ENCODE data around the gene DNAJC18.

The DNAJC18 gene

GRCh38 chr5:139404484-139404840 lies 34.9 kb downstream of the DNAJC18 start:
- no peak for DNase-seq (ENCODE audit: low read depth in 1 of 2, low spot score in 1 of 2)

DNA sequence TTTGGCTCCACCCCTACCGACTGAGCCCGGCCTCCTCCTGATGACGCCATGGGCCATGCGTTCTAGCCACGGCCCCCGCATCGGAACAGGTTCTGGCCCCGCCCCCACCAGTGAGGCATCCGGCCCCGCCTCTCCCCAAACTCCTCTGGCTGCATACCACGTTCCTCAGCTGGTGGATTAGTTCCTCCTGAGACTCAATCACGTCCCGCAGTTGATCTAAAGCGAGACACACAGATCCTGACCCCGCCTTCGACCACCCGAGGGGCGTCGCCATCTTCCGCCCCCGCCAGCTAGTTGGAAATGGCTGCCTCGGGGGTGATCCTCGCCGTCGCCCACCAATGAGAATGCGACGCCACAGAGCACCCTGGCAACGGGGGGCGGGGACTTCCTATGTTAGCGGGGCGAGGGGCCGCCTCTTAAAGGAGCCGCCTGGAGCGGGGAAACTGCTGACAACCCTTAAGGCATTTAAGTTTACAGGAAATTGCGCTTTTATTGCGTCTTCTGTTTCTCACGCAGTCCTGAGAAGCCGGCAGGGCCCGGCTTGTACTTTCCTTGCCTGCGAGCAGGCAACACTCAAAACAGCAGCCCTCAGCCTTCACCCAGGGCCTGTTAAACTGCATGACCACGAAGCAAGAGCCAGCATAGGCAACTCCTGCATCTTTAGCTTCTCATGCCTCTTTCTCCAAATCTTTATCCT lies 35.4 kb downstream of the DNAJC18 start, which contains the start of gene SPATA24:
SPATA24 (minus strand) TSS at position 303 of the 697 bp plus-strand sequence; CDS start at position 274, 29 bp downstream.
- DNase-seq (ENCODE audit: low read depth in 1 of 2, low spot score in 1 of 2), result peak; percentile 94 to 95

DNA sequence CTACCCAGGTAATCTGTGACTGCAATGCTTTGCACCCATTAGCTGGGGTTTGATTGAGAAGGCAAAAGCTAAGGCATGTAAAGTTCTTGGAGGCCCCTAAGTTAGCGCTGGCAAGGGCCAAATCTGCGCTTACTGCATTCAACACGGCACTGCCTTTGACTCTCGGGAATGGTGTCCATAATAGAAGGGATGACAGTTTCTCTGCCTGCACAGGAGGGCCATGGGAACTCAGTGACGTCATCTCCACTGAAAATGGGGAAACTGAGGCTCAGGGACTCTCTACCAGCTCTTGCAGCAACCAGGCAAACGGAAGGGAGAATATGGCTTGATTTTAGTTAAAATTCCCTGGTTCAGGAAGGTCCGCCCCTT lies 35.9 kb downstream of the DNAJC18 start:
- no peak for DNase-seq (ENCODE audit: low read depth in 1 of 2, low spot score in 1 of 2)

GRCh38 chr5:139402561-139403158 lies 36.7 kb downstream of the DNAJC18 start:
- no peak for DNase-seq (ENCODE audit: low read depth in 1 of 2, low spot score in 1 of 2)

GRCh38 chr5:139401546-139401945 lies 37.8 kb downstream of the DNAJC18 start:
- no peak for DNase-seq (ENCODE audit: low read depth in 1 of 2, low spot score in 1 of 2)

DNA sequence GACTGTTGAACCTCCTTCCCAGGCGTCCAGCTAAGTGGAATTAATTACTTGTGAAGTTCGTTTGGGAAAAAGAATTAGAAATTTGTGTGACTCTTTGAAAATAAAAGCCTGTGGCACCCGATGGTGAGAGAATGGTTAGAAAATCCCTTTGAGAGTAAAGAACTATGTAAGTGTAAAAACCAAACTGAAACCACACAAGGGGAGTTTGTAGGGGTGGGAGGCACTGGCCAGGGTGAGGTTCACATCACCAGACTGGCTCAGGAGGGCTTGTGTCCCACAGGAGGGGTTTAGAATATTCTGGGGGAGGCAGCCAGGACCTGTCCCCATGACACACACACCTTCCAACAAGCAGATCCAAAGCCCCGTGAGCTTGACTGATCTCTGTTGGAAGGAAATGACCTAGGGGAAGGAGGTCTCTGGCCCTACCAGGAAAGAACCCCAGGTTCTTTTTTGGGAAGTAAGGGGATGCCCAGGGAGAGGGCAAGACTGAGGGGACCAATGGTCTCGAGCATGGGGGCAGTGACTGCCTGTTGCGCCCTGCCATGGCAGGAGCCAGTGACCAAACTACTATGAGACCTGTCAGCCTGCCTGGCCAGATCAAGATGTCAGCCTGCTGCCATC lies 39.7 kb downstream of the DNAJC18 start:
- no peak for DNase-seq (ENCODE audit: low read depth in 1 of 2, low spot score in 1 of 2)

GRCh38 chr5:139397921-139398320 lies 41.4 kb downstream of the DNAJC18 start:
- DNase-seq (ENCODE audit: low read depth in 1 of 2, low spot score in 1 of 2), result no peak

DNA sequence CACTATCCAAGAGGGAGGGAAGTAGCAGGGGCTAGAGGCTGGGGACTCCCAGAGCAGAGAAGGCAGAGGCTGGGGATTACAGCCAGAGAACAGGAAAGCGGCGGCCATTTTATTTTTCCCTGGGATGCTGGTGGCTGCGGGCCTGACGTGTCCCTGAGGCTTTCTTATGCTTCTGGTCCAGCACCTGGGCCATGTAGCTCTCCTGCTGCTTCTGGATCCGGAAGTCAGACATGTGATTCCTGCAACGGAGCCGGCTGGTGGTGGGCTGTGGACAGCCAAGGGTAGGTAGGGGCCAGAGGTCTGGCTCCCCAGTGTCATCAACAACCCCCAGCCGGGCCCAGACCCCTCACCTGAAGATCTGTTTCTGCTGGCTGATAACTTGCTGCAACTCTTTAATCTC lies 42.6 kb downstream of the DNAJC18 start:
- DNase-seq (ENCODE audit: low read depth in 1 of 2, low spot score in 1 of 2), result no peak

GRCh38 chr5:139395844-139396640 lies 43.3 kb downstream of the DNAJC18 start:
- DNase-seq (ENCODE audit: low read depth in 1 of 2, low spot score in 1 of 2), result no peak

DNA sequence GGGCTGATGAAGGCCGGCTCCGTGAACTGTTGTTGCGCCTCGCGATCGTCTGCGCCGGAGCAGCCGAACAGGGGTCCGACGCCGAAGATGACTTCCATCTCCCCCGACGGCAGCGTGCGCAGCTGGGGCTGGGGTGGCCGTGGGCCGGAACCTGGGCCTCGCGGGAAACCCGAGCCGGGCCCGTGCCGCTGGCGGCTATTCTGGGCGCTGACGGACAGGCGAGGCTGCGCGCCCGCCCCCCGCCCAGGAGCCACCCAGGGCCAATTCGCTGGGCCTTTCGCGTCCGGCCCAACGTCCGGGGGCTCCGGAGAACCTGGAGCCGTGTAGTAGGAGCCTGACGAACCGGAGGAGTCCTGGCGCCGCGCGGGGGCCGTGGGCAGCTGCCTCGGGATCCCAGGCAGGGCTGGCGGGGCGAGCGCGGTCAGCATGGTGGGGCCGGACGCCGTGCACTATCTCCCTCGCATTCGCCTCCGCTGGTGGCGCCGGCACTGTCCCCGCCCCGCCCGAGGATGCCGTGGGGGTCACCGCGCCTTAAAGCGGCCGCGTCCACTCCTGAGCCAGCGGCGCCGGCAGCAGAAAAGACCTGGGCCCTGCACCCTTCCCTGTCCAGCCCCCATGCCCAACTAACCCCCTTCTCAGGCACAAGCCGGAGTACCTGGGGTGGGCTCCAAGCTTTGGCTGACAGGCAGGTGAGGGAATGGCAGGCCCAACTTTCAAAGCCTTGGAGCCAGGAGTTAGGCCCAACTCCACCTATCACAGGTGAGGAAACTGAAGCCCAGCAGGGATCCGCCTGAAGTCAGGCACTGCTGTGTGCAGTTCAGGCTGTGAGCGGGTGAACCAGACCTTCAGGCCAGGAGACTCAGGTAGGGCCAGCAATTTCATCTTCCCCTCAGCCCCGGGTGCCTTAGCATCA lies 44.4 kb downstream of the DNAJC18 start, which contains the start of gene PROB1:
PROB1 (minus strand) TSS at position 451 of the 913 bp plus-strand sequence; CDS start at position 428, 23 bp downstream.
- no peak for DNase-seq (ENCODE audit: low read depth in 1 of 2, low spot score in 1 of 2)

GRCh38 chr5:139394123-139394653 lies 45.1 kb downstream of the DNAJC18 start:
- peak in 1 of 2 donors; percentile 31 for DNase-seq (ENCODE audit: low read depth in 1 of 2, low spot score in 1 of 2)

DNA sequence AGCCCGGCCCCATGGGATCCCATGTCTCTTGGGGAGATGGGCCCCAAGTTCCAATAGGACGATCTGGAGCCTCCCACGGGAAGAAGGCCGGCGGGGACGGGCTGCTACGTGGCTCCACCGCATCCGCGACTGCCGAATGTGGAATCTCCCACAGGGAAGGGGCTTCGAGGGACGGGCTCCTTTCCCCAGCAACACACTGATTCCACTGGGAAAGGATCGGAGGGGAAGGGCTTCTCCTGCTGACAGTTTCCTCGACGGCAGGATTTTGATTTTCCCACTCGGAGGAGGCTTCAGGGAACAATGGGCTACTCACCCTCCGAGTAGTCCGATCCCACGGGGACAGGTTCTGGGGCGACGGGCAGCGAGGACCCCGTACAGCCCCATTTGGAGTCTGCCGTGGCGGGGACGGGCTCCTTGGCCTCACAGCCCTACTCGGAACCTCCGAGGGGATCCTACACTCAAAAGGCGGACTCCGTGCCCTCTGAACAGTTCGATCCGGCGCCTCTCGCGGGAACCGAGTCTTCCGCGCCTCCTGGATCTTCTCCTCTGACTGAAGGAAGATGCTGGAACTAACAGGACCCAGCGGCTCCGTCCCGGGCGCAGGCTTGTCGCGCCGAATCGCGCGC lies 45.7 kb downstream of the DNAJC18 start:
- DNase-seq (ENCODE audit: low read depth in 1 of 2, low spot score in 1 of 2), result no peak

GRCh38 chr5:139392678-139393496 lies 46.4 kb downstream of the DNAJC18 start:
- peak; percentile 47 to 64 for DNase-seq (ENCODE audit: low read depth in 1 of 2, low spot score in 1 of 2)

DNA sequence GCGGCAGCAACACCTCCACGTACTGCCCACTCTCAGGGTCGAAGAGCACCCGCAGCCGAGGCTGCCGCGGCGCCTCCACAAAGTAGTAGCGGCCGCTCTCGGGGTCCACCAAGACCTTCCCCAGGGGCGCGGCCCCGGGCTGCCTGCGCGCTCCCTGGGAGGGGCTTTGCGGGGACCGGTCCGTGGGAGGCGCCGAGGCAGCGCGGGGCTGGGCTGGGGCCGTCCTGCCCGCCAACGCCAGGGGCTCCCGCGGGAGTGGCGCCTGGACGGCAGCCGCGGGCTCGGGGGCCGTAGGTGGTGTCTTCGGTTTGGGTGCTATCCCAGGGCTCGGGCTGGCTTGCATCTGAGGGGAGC lies 47.0 kb downstream of the DNAJC18 start:
- DNase-seq (ENCODE audit: low read depth in 1 of 2, low spot score in 1 of 2), result no peak

DNA sequence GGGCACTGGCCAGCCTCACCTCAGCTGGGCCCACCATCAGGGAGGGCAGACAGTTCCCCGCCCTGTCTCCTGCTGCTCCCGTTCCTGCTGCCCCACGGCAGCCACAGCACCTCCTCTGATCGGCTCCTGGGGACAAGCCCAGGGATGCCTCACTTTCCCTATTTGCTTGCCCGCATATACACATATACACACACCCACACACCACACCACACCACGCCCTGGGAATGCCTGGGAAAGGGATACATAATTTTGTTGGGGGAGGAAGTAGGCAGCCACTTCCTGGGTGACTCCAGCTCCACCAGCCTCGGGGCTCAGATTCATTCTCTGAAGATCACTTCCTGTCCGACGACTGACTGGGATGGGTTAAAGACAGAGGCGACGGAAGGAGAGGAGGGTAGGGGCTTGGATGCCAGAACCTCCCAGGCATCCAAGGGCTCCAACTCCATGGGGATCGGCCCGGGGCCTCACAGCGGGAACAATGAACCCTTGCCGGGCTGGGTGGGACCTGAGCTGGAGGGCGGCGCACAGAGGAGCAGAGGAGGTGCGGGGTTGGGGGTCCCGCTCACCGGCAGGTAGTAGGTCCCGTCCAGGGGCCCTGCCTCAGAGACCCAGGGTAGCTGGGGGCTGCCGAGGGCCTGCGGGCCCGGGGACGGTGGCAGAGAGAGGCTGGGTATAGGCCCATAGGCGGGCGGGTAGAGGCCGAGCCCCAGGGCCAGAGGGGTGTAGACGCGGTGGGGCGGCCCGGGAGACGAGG lies 47.6 kb downstream of the DNAJC18 start:
- no peak for DNase-seq (ENCODE audit: low read depth in 1 of 2, low spot score in 1 of 2)

DNA sequence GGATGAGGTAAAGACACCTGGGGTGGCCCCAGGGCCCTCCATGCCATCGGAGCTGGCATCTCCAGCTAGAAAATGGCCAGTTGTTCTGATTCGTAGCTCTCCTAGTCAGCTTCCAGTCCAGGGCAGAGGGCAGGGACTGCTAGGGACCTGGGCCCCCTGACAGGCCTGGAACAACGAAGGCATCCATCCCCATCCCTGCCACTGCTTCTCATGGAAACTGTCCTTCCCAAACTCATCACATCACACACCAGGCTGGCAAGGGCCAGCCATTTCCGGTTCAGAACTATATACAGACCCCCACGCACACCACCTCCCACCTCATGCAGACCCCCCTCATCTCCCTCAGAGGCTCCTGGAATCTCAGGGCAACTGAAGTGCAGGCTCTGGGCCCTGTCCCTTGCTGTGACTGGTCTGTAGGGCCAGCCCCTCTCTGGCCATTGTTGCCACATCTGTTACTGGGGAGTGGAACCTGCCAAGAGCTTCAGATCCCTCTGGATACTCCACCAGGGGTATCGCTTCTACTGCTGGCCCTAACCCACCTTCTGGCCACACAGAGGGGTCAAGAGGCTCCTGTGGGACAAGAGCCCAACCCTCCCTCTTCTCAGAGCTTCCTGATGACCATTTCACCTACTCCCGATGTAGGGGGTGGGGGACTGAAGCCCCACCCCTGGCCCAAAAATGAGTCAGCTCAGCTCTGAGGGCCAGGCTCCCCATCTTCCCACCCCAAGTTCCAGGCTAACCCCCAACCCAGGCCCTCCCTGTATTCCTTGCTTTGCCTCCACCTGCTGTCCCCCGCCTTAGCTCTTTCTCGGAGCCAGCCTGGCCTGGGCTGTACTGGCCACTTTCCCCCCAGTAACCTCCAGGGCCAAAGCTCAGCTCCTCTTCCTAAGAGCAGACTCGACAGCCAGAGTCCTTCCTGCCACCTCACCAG lies 48.4 kb downstream of the DNAJC18 start:
- DNase-seq (ENCODE audit: low read depth in 1 of 2, low spot score in 1 of 2), result no peak
